Measurements from ENCODE around the gene RNF220. TPM values are rescaled to one million over a fixed set of nuclear protein-coding genes. Genes with fewer than 3 reads are reported as not detected.

The RNF220 gene
- total and polyA plus RNA-seq, 2 of the 13 experiments (the other 11 are each of a cell fraction or from before 2014, with no cell fraction given): 48.2 to 72.1 TPM

DNA sequence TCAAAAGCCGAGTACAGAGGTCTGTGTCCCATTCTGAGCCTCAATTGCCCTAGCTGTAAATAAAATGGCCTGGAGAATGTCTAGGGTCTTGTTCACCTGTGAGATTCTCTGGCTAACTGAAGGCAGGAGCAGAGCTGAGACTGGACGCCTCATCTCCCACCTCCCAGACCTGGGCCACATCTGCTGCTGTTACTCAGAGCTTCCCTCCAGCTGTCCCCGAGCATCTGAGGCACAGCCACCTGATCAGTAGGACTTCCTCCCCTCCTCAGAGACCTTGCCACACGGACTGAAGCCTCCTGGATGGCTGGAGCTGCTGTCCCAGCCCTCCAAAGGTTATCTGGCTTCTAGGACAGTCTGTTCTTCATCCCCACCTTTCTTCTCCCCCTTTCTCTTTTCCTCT lies 206.8 kb downstream of the RNF220 start:
- DNase-seq (ENCODE audit: low spot score) (no peak), FAIRE-seq (no peak), ATAC-seq (no peak)
- Histone ChIP-seq H3K4me1 (ENCODE audit: insufficient read depth, low read length) (peaks cover 5% of the 10 kb centered on the region; the same call in 1 of the 2 replicates), H4K20me1 (ENCODE audit: insufficient read depth, low read length) (peaks cover 6% of the 10 kb centered on the region; the same call in 1 of the 2 replicates), H3K9ac (ENCODE audit: insufficient read depth, low read depth, low read length) (no peak overlapping the region), H3K9me3 (ENCODE audit: low read length) (no peaks in the 10 kb centered on the region), H3K27me3 (ENCODE audit: control insufficient read depth in 1 of 2, insufficient read depth in 2 of 2, low read length in 2 of 2) (peaks cover 0 to 17% of the 10 kb centered on the region in 2 experiments; a peak in 2 of 5 replicates), H3K36me3 (replicated peaks in 1 of 2; ENCODE audit: control insufficient read depth in 1 of 2, insufficient read depth in 2 of 2, low read length in 2 of 2) (peaks cover 0 to 5% of the 10 kb centered on the region in 2 experiments; a peak in 2 of 5 replicates), H3K27ac (ENCODE audit: extremely low read length, insufficient read depth, low read length) (no peak overlapping the region), H2AFZ (ENCODE audit: low read length) (no peak overlapping the region), H3K4me3 (replicated peaks in 1 of 3; ENCODE audit: insufficient read depth in 1 of 3, low read depth in 2 of 3, low read length in 3 of 3) (no peak overlapping the region), H3K79me2 (ENCODE audit: insufficient read depth, low read length) (no peaks in the 10 kb centered on the region), H3K4me2 (ENCODE audit: low read depth, low read length) (no peak overlapping the region)
- WGBS (ENCODE audit: low lambda C conversion rate): 54% methylated on average over 4 of the region's 4 CpGs
- in situ Hi-C loops (cut with HindIII; ENCODE audit: extremely low pct_ligation_motif_present, low pct_unique_long_range_greater_than_20kb): no loop called here
- POLR2A ChIA-PET: interaction anchor here (1.7 kb wide), 1 partner anchor 20 kb away, joined by 6 read pairs; no protein-coding TSS in a partner anchor
- intact Hi-C loops (cut with micrococcal nuclease; ENCODE audit: unreplicated experiment): no loop called here
- CTCF ChIA-PET (ENCODE audit: low intra/inter-chr PET ratio, low total read pairs): no interaction called here
- BruUV-seq (replicated peaks): no TSS peak
- TF ChIP-seq ZNF326 (CRISPR knock-in tag; IDR thresholded peaks at IDR 0.05; ENCODE audit: borderline replicate concordance) (no peak), ZFP82 (CRISPR knock-in tag; IDR thresholded peaks at IDR 0.05; ENCODE audit: borderline replicate concordance) (no peak), ZNF543 (CRISPR knock-in tag; IDR thresholded peaks at IDR 0.05) (no peak), ZBTB37 (CRISPR knock-in tag; IDR thresholded peaks at IDR 0.05) (no peak), ZNF282 (IDR thresholded peaks at IDR 0.05; ENCODE audit: partially characterized antibody) (no peak), CBX2 (IDR thresholded peaks at IDR 0.05; ENCODE audit: low read depth, low read length) (no peak), CBX2 (CRISPR knock-in tag; IDR thresholded peaks at IDR 0.05; ENCODE audit: low read depth) (no peak), PHF21A (CRISPR knock-in tag; IDR thresholded peaks at IDR 0.05) (no peak), ZNF430 (CRISPR knock-in tag; IDR thresholded peaks at IDR 0.05) (no peak), BRD4 (CRISPR knock-in tag; IDR thresholded peaks at IDR 0.05) (no peak), FOXA3 (CRISPR knock-in tag; IDR thresholded peaks at IDR 0.05) (no peak), GATAD2A (CRISPR knock-in tag; IDR thresholded peaks at IDR 0.05) (no peak), HIVEP1 (CRISPR knock-in tag; IDR thresholded peaks at IDR 0.05) (no peak), NONO (IDR thresholded peaks at IDR 0.05) (no peak), NONO (CRISPR knock-in tag; conservative IDR thresholded peaks at IDR 0.05) (no peak), ZNF33B (CRISPR knock-in tag; IDR thresholded peaks at IDR 0.05) (no peak), IKZF5 (CRISPR knock-in tag; IDR thresholded peaks at IDR 0.05) (no peak)
